NCI-H774 (cell line): Measurements from ENCODE around the gene SMAD4.
"Not testable (repeated sequence)": the region's sequence is repeated elsewhere in the genome, so short reads cannot be mapped to it uniquely, and the experiment has no call there.

Experiments
- DNase-seq: peaks from one replicate; lab custom pipeline; 2025; lab: John Stamatoyannopoulos, UW

The SMAD4 gene

GRCh38 chr18:51029694-51030536 lies at the start of gene SMAD4:
Gene SMAD4, plus strand, starts transcription at chr18:51030213. Its CDS starts 16,834 bp downstream, at chr18:51047047.
- peak; percentile 92 for DNase-seq

GRCh38 chr18:50981381-50981780 lies 48.6 kb upstream of the SMAD4 start:
- DNase-seq: no peak

- DNase-seq: no peak
Measured at GRCh38 chr18:50982086-50982801, 47.8 kb upstream of the SMAD4 start.

DNA sequence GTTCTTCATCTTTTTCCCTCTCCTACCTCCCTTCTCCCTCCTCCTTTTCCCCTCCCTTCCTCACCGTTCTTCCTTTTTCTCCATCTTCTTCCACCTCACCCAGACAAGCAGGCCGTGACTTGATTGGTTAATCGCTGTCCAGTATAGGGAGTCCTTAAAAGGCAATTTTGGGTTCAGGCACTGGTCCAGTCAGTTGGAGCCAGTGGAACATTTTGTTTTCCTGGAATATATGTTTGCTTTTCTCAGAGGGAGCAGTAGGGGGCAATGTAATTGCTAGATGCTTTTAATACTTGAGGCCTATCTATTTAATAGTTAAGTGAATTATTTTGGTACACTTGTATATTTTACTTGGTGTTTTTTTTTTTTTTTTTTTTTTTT lies 47.2 kb upstream of the SMAD4 start:
- no peak for DNase-seq

GRCh38 chr18:50986360-50987087 lies 43.5 kb upstream of the SMAD4 start:
- no peak for DNase-seq

GRCh38 chr18:50987261-50987660 lies 42.8 kb upstream of the SMAD4 start:
- DNase-seq: no peak

DNA sequence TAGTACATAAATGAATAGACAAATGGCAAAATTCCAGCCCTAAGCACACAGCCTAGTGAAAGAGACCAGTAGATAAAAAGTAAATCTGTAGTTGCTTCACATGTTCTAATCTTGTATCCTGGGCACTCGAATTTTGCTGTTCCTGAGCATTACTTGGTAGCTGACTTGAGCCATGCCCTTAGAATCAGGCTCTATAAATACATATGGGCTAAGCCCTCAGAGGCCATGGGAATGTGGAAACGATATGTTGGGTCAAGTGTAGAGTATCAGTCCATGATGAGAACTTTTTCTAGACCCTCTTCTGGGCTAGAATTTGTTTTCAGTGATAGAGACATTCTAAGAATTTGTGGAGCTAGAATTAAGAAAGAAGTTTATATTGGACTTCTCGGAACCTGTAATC lies 40.3 kb upstream of the SMAD4 start:
- no peak for DNase-seq

- no peak for DNase-seq
Measured at GRCh38 chr18:50992351-50992762, 37.7 kb upstream of the SMAD4 start.

GRCh38 chr18:50994031-50994430 lies 36.0 kb upstream of the SMAD4 start:
- DNase-seq: no peak

DNA sequence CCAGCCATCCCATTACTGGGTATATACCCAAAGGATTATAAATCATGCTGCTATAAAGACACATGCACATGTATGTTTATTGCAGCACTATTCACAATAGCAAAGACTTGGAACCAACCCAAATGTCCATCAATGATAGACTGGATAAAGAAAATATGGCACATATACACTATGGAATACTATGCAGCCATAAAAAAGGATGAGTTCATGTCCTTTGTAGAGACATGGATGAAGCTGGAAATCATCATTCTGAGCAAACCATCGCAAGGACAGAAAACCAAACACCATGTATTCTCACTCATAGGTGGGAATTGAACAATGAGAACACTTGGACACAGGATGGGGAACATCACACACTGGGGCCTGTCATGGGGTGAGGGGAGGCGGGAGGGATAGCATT lies 26.8 kb upstream of the SMAD4 start:
- not testable (repeated sequence) for DNase-seq

DNA sequence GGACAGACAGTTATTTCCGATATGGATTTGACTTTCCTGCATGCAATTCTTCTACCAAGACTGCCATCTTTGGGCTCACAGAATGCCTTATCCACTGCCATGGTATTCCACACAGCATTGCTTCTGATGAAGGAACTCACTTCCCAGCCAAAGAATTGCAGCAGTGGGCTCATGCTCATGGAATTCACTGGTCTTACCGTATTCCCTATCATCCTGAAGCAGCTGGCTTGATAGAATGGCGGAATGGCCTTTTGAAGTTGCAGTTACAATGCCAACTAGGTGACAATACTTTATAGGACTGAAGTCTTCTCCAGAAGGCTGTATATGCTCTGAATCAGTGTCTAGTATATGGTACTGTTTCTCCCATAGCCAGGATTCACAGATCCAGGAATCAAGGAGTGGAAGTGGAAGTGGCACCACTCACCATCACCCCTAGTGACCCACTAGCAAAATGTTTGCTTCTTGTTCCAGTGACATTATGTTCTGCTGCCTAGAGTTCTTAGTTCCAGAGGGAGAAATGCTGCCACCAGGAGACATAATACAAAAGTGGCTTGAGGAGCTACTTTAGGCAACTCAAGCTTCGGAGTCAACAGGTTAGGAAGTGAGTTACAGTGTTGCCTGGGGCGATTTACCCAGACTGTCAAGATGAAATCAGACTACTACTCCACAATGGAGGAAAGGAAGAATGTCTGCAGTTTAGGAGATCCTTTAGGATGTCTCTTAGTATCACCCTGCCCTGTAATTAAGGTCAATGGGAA lies 23.8 kb upstream of the SMAD4 start:
- DNase-seq: no peak

DNA sequence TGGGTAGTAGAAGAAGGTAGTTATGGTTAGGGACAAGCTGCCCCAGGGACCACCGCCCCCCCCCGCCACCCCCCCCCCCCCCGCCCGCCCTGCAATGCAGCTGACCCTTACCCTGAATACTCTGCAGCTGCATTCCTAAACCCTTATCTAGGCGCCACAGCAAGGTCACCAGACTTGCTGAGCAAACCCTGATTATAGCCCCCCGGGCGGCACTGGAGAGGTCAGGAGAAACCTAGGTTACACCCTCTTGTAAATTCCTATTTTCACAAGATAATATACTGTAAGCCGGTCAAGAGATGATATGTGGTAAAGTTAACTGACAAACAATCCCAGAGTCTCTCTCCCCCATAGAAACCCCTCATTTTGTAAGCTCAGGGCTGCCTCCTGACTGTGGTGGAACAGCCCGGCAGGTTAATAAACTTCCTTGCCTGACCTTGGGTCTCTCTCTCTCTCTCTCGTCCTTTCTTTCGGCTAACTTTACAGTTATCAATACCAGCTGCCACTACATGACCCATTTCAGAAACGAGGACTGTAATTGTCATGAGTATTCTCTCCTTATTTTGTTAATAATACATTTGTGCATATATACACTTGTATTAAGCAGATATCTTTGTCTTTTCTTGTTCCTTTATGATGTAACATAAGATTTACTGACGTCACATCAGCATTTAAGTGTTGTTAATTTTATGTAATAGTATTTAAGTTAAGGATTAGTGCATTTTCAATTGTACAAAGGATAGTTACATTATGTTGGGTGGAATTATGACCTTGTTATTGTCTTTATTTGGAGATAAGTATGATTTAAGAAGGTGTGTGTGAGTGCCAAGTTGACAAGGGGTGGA lies 22.8 kb upstream of the SMAD4 start:
- no peak for DNase-seq

DNA sequence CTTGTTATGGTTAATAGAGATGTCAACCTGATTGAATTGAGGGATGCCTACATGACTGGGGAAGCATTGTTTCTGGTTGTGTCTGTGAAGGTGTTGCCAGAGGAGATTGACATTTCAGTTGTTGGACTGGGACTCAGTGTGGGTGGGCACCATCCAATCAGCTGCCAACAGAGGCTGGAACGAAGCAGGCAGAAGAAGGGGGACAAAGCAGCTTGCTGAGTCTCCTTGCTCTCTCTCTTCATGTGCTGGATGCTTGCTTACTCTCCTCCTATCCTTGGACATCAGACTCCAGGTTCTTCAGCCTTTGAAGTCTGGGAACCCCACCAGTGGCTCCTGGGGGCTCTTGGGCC lies 22.2 kb upstream of the SMAD4 start:
- no peak for DNase-seq

GRCh38 chr18:51009072-51009471 lies 20.9 kb upstream of the SMAD4 start:
- DNase-seq: peak; percentile 75

DNA sequence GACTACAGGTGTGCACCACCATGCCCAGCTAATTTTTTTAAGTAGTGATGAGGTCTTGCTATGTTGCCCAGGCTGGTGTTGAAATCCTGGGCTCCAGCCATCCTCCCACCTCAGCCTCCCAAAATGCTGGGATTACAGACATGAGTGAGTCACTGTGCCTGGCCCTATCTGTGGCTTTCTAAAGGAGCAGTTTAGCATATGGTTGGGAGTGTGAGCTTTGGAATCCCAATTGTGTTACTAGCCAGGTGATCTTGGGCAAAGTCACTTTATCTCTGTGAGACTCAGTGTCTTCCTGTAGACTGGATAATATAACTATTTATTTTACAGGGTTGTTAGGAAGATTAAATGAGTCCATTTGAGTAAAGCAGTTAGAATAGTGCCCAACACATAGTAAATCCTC lies 19.8 kb upstream of the SMAD4 start:
- DNase-seq: no peak

DNA sequence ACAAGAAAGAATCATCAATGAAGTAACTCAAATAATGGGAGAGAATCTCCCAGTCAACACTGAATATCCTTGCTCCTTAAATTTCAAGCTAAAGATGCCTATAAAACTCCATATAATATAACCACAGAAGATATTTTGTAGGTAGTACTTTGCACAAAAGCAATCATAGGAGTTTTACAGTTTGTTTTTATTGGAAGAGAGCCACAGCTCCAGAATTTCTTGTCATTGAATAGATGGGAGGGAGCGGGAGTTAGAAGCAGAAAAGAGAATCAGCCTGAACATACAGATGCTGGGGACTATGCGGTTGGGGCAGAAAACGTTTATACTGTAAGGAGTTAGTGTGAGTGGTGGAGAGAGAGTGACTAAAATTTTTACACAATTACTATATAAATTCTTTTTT lies 18.3 kb upstream of the SMAD4 start:
- no peak for DNase-seq

- no peak for DNase-seq
Measured at GRCh38 chr18:51012441-51012840, 17.6 kb upstream of the SMAD4 start.

DNA sequence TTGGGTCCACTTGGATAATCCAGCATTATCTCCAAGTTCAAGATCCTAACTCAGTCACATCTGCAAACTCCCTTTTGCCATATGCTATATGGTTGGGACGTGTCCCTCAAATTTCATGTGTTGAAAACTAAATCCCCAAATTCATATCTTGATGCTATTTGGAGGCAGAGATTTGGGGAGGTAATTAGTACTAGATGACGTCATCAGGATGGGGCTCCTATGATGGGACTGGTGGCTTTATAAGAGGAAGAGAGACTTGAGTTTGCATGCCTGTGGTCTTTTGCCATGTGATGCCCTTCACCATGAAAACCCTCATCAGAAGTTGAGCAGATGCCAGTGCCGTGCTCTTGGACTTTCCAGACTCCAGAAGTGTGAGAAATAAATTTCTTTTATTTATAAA lies 16.8 kb upstream of the SMAD4 start:
- no peak for DNase-seq

DNA sequence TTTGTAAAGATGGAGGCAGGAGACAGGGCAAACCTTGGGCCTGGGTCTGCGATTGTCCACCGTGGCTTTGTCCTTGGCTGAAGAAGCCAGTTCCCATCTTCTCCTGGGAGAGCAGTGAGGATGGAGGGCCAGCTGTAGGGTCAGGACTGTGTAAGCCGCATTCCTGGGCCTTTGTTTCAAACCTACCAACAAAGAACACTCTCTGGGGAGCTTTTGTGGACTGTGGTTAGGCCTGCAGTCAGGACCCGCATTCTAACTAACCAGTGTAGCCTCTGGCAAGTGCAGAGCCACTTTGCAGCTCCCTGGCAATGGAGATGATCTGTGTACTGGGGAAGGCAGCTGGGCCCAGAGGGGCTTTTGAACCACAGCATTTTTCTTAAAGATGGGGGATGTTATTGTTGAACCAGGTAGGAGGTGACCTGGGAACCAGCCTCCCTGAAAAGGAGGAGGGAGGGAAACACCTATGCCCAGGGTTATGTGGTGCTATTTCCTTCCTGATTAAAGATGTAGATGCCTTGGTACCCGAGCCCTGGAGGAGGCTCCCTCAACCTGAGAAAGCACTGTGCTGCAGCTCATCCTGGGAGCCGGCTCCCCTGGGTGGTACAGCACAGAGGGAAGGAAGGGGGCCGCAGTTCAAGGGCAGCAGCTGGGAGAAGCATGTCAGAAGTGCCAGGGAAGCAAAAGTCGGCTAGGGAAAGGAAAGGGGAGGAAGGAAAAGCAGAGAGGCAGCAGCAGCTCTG lies 12.7 kb upstream of the SMAD4 start:
- no peak for DNase-seq

DNA sequence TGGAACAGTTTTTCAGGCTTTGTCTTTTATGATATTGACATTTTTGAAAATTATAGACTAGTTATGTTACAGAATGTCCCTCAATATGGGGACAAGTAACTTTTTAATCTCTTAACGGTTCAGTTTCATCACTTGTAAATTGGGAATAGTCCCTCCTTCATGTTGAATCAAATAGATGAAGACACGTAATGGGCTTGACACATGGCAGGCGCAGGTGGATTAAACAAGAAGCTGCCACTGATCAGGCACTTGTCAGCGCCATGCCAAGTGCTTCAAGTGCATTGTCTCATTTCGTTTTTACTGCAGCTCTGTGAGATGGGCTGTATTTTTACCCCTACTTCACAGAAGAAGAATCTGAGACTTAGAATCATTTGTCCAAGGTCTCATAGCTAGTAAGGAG lies 9.5 kb upstream of the SMAD4 start:
- no peak for DNase-seq
